ENCODE results near the gene RFPL4A. TPM values are rescaled to one million over a fixed set of nuclear protein-coding genes. Genes with fewer than 3 reads are reported as not detected.

The RFPL4A gene
- total and polyA plus RNA-seq, 2 donors from 2014 or later = 0.41 TPM; not detected in 1

DNA sequence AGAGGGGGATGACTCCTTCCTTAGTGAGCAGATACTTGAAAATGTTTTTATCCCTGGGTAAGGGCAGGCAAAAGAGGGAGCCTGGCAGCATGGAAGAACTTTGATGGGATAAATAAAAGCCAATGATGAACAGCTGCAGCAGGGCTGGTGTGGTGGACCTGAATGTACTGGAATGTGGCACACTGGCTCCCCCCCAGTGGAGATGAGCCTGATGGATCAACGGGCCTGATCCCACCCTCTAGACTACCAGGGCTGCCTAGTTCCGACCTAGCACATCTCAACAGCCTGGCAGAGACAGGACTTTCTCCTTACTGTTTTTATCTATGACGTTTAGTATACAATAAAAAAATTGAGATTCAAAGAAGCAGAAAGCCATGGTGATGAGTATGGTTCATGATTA, 52.4 kb downstream of the RFPL4A start:
- FAIRE-seq (no peak), DNase-seq (no peak)

DNA sequence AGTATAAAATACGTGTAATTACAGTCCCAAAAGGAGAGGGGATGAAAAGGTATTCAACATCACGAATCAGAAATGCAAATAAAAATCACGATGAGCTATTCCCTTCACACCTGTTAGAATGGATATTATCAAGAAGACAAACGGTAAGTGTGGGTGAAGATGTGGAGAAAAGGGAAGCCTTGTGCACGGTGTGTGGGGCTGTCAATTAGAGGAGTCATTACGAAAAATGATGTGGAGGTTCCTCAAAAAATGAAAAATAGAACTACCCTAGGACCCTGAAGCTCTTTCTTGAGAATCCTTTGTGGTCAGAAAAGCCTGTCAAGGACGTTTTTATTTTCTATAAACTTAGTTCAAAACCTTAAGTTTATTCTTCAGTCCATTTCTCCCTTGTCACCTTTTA, 53.6 kb downstream of the RFPL4A start:
- no peak for FAIRE-seq
- H3K27me3 ChIP-seq (ENCODE audit: control insufficient read depth, insufficient read depth, low read length) = no peaks in the 10 kb centered on the region
- no peaks in the 10 kb centered on the region for H3K9me3 ChIP-seq (ENCODE audit: control insufficient read depth in 2 of 3, insufficient read depth in 1 of 3, low read length in 3 of 3)
- no peak overlapping the region for H3K9ac ChIP-seq (ENCODE audit: low read length in 3 of 3)
- peaks cover 0 to 8% (median 0%) of the 10 kb centered on the region in 3 donors for H3K4me1 ChIP-seq (ENCODE audit: control insufficient read depth in 2 of 3, insufficient read depth in 2 of 3, low read depth in 1 of 3, low read length in 3 of 3)
- no peak overlapping the region for H3K27ac ChIP-seq (ENCODE audit: low read depth in 2 of 2, low read length in 2 of 2)
- H3K36me3 ChIP-seq (ENCODE audit: control insufficient read depth in 2 of 3, insufficient read depth in 3 of 3, low read length in 3 of 3) = no peaks in the 10 kb centered on the region
- no peak overlapping the region for H3K4me3 ChIP-seq (ENCODE audit: low read length in 3 of 3)
- intact Hi-C loops (cut with DNase I) = no loop called here
- TF ChIP-seq, protein P1, sequence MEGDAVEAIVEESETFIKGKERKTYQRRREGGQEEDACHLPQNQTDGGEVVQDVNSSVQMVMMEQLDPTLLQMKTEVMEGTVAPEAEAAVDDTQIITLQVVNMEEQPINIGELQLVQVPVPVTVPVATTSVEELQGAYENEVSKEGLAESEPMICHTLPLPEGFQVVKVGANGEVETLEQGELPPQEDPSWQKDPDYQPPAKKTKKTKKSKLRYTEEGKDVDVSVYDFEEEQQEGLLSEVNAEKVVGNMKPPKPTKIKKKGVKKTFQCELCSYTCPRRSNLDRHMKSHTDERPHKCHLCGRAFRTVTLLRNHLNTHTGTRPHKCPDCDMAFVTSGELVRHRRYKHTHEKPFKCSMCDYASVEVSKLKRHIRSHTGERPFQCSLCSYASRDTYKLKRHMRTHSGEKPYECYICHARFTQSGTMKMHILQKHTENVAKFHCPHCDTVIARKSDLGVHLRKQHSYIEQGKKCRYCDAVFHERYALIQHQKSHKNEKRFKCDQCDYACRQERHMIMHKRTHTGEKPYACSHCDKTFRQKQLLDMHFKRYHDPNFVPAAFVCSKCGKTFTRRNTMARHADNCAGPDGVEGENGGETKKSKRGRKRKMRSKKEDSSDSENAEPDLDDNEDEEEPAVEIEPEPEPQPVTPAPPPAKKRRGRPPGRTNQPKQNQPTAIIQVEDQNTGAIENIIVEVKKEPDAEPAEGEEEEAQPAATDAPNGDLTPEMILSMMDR (IDR thresholded peaks at IDR 0.05; ENCODE audit: borderline replicate concordance, extremely low read depth, insufficient read depth) = no peak
- no peak for DNase-seq

More for the DNA sequence above, 52.4 kb downstream of the RFPL4A start:
- peaks cover 0 to 8% (median 0%) of the 10 kb centered on the region in 3 donors for H3K4me1 ChIP-seq (ENCODE audit: control insufficient read depth in 2 of 3, insufficient read depth in 2 of 3, low read depth in 1 of 3, low read length in 3 of 3)
- no peaks in the 10 kb centered on the region for H3K9me3 ChIP-seq (ENCODE audit: control insufficient read depth in 2 of 3, insufficient read depth in 1 of 3, low read length in 3 of 3)
- H3K4me3 ChIP-seq (ENCODE audit: low read length in 3 of 3) = no peak overlapping the region
- H3K9ac ChIP-seq (ENCODE audit: low read length in 3 of 3) = no peak overlapping the region
- intact Hi-C loops (cut with DNase I) = no loop called here
- no peak overlapping the region for H3K27ac ChIP-seq (ENCODE audit: low read depth in 2 of 2, low read length in 2 of 2)
- TF ChIP-seq, protein P1 (IDR thresholded peaks at IDR 0.05; ENCODE audit: borderline replicate concordance, extremely low read depth, insufficient read depth) = no peak
- no peaks in the 10 kb centered on the region for H3K27me3 ChIP-seq (ENCODE audit: control insufficient read depth, insufficient read depth, low read length)
- H3K36me3 ChIP-seq (ENCODE audit: control insufficient read depth in 2 of 3, insufficient read depth in 3 of 3, low read length in 3 of 3) = no peaks in the 10 kb centered on the region

Other genes with a start within 250 kb of the RFPL4A start
- gene SBK2, start 222.0 kb upstream of the RFPL4A start, total RNA-seq = not detected
- not detected for gene SBK2, start 222.0 kb upstream of the RFPL4A start, polyA plus RNA-seq (ENCODE audit: insufficient read depth, low read depth, low replicate concordance)
- 0.66 TPM for gene SBK3, start 213.6 kb upstream of the RFPL4A start, total RNA-seq
- not detected for gene SBK3, start 213.6 kb upstream of the RFPL4A start, polyA plus RNA-seq (ENCODE audit: insufficient read depth, low read depth, low replicate concordance)
- gene ZNF579, start 178.2 kb upstream of the RFPL4A start, total RNA-seq = 16.6 TPM
- 10.9 TPM for gene ZNF579, start 178.2 kb upstream of the RFPL4A start, polyA plus RNA-seq (ENCODE audit: insufficient read depth, low read depth, low replicate concordance)
- 17.9 TPM for gene FIZ1, start 159.6 kb upstream of the RFPL4A start, total RNA-seq
- 11.9 TPM for gene FIZ1, start 159.6 kb upstream of the RFPL4A start, polyA plus RNA-seq (ENCODE audit: insufficient read depth, low read depth, low replicate concordance)
- gene ZNF524, start 158.8 kb upstream of the RFPL4A start, total RNA-seq = 22.9 TPM
- gene ZNF524, start 158.8 kb upstream of the RFPL4A start, polyA plus RNA-seq (ENCODE audit: insufficient read depth, low read depth, low replicate concordance) = 32.6 TPM
- gene ZNF865, start 153.4 kb upstream of the RFPL4A start, total RNA-seq = 17.4 TPM
- gene ZNF865, start 153.4 kb upstream of the RFPL4A start, polyA plus RNA-seq (ENCODE audit: insufficient read depth, low read depth, low replicate concordance) = 5.8 TPM
- 9.8 TPM for gene ZNF784, start 134.5 kb upstream of the RFPL4A start, total RNA-seq
- gene ZNF784, start 134.5 kb upstream of the RFPL4A start, polyA plus RNA-seq (ENCODE audit: insufficient read depth, low read depth, low replicate concordance) = 6.6 TPM
- 56.8 TPM for gene ZNF580, start 118.1 kb upstream of the RFPL4A start, total RNA-seq
- gene ZNF580, start 118.1 kb upstream of the RFPL4A start, polyA plus RNA-seq (ENCODE audit: insufficient read depth, low read depth, low replicate concordance) = 47.0 TPM
- gene ZNF581, start 115.4 kb upstream of the RFPL4A start, total RNA-seq = 23.6 TPM
- 22.0 TPM for gene ZNF581, start 115.4 kb upstream of the RFPL4A start, polyA plus RNA-seq (ENCODE audit: insufficient read depth, low read depth, low replicate concordance)
- 22.7 TPM for gene CCDC106, start 110.9 kb upstream of the RFPL4A start, total RNA-seq
- 51.9 TPM for gene CCDC106, start 110.9 kb upstream of the RFPL4A start, polyA plus RNA-seq (ENCODE audit: insufficient read depth, low read depth, low replicate concordance)
- 161 TPM for gene U2AF2, start 104.1 kb upstream of the RFPL4A start, total RNA-seq
- 54.8 TPM for gene U2AF2, start 104.1 kb upstream of the RFPL4A start, polyA plus RNA-seq (ENCODE audit: insufficient read depth, low read depth, low replicate concordance)
- 145 TPM for gene EPN1, start 83.9 kb upstream of the RFPL4A start, total RNA-seq
- 138 TPM for gene EPN1, start 83.9 kb upstream of the RFPL4A start, polyA plus RNA-seq (ENCODE audit: insufficient read depth, low read depth, low replicate concordance)
- 0.09 TPM for gene NLRP9, start 20.7 kb upstream of the RFPL4A start, total RNA-seq
- not detected for gene NLRP9, start 20.7 kb upstream of the RFPL4A start, polyA plus RNA-seq (ENCODE audit: insufficient read depth, low read depth, low replicate concordance)
- gene RFPL4AL1, start 10.0 kb downstream of the RFPL4A start, total RNA-seq = not detected
- gene RFPL4AL1, start 10.0 kb downstream of the RFPL4A start, polyA plus RNA-seq (ENCODE audit: insufficient read depth, low read depth, low replicate concordance) = not detected
- 0.35 TPM for gene NLRP11, start 72.9 kb downstream of the RFPL4A start, total RNA-seq
- gene NLRP11, start 72.9 kb downstream of the RFPL4A start, polyA plus RNA-seq (ENCODE audit: insufficient read depth, low read depth, low replicate concordance) = not detected
- 0.06 TPM for gene NLRP4, start 77.4 kb downstream of the RFPL4A start, total RNA-seq
- not detected for gene NLRP4, start 77.4 kb downstream of the RFPL4A start, polyA plus RNA-seq (ENCODE audit: insufficient read depth, low read depth, low replicate concordance)
- gene NLRP13, start 173.2 kb downstream of the RFPL4A start, total RNA-seq = not detected
- not detected for gene NLRP13, start 173.2 kb downstream of the RFPL4A start, polyA plus RNA-seq (ENCODE audit: insufficient read depth, low read depth, low replicate concordance)
- gene NLRP8, start 188.7 kb downstream of the RFPL4A start, total RNA-seq = not detected
- gene NLRP8, start 188.7 kb downstream of the RFPL4A start, polyA plus RNA-seq (ENCODE audit: insufficient read depth, low read depth, low replicate concordance) = not detected
- not detected for gene NLRP5, start 227.7 kb downstream of the RFPL4A start, total RNA-seq
- not detected for gene NLRP5, start 227.7 kb downstream of the RFPL4A start, polyA plus RNA-seq (ENCODE audit: insufficient read depth, low read depth, low replicate concordance)

Measured in kidney (tissue), 14 donors.